HepG2 (cell line): ENCODE results near the gene CTBP1. TPM values are rescaled to one million over a fixed set of nuclear protein-coding genes. Genes with fewer than 3 reads are reported as not detected.

Source experiments
- ATAC-seq: fragments of 200-7000 bp; cut with Tn5 transposase; 3 replicates; pipeline ENCODE4 v1.9.1; 2020; ENCODE audit warnings: mild to moderate bottlenecking, moderate library complexity
- BruUV-seq: library from RNA; stranded (reverse); fragments of 400-500 nt; replicated peaks from 2 replicates; lab custom pipeline; 2021; lab: Mats Ljungman, UMichigan
- CTCF ChIA-PET: fragments of 300-600 bp; formaldehyde crosslinking; extraction: SDS; loops from one replicate; lab custom pipeline; 2021; ENCODE audit warnings: low total read pairs, inconsistent platforms, low intra/inter-chr PET ratio; lab: Yijun Ruan, JAX
- POLR2A ChIA-PET: fragments of 350-600 bp; sonication (Branson Sonifier 250); formaldehyde crosslinking; loops from one replicate; lab custom pipeline; 2020; ENCODE audit warnings: antibody characterized with exemption, inconsistent platforms; lab: Yijun Ruan, JAX
- DNase-seq: peaks from one replicate; pipeline ENCODE4 v3.0.0-alpha.2; 2015; ENCODE audit warnings: low spot score
- FAIRE-seq: peaks from 3 replicates; lab custom pipeline; 2011; peaks lifted over from hg19 to GRCh38; lab: Jason Lieb, UNC
- H2AFZ ChIP-seq: one replicate; pipeline ENCODE4 v1.6.1; 2011; ENCODE audit warnings: low read length, inconsistent platforms
- H3K27ac ChIP-seq: fragments of 300-600 bp; 3 replicates; pipeline ENCODE4 v1.8.0; 2011; ENCODE audit warnings: mixed run types, mild to moderate bottlenecking, mixed read lengths, low read length, inconsistent platforms; ENCODE audit not compliant: insufficient read depth; ENCODE audit errors: extremely low read length
- H3K27me3 ChIP-seq, 2 experiments: fragments of 200-600 bp in 1 of 2; 2 replicates in 1 of 2; 3 replicates in 1 of 2; pipeline versions ENCODE4 v1.6.0 to v1.8.0; 2011; ENCODE audit warnings: low read length in 2 of 2, mild to moderate bottlenecking in 2 of 2, moderate library complexity in 2 of 2, inconsistent platforms in 1 of 2; ENCODE audit not compliant: insufficient read depth in 2 of 2, control insufficient read depth in 1 of 2
- H3K36me3 ChIP-seq, 2 experiments: fragments of 200-600 bp in 1 of 2; replicated peaks in 1 of 2; 2 replicates in 1 of 2; 3 replicates in 1 of 2; pipeline versions ENCODE4 v1.5.1 to v1.8.0; 2011; ENCODE audit warnings: low read length in 2 of 2, inconsistent platforms in 1 of 2; ENCODE audit not compliant: insufficient read depth in 2 of 2, control insufficient read depth in 1 of 2
- H3K4me1 ChIP-seq: 2 replicates; pipeline ENCODE4 v1.5.1; 2012; ENCODE audit warnings: low read length, inconsistent platforms; ENCODE audit not compliant: insufficient read depth
- H3K4me2 ChIP-seq: 2 replicates; pipeline ENCODE4 v1.6.0; 2011; ENCODE audit warnings: low read depth, low read length, inconsistent platforms
- H3K4me3 ChIP-seq, 3 experiments: fragments of 200-600 bp in 1 of 3; sonication (generic), shearing (Covaris generic) in 1 of 3; replicated peaks in 1 of 3; 2 replicates each; pipeline ENCODE4 v1.5.1; 2011 to 2016; ENCODE audit warnings: low read length in 3 of 3, inconsistent platforms in 2 of 3, low read depth in 2 of 3, mild to moderate bottlenecking in 2 of 3, control low read depth in 1 of 3, mixed read lengths in 1 of 3; ENCODE audit not compliant: insufficient read depth in 1 of 3
- H3K79me2 ChIP-seq: one replicate; pipeline ENCODE4 v1.6.1; 2011; ENCODE audit warnings: low read length, inconsistent platforms; ENCODE audit not compliant: insufficient read depth
- H3K9ac ChIP-seq: 2 replicates; pipeline ENCODE4 v1.6.0; 2011; ENCODE audit warnings: mild to moderate bottlenecking, low read depth, low read length, inconsistent platforms; ENCODE audit not compliant: insufficient read depth
- H3K9me3 ChIP-seq: 2 replicates; pipeline ENCODE4 v1.5.1; 2012; ENCODE audit warnings: mild to moderate bottlenecking, low read length
- H4K20me1 ChIP-seq: 2 replicates; pipeline ENCODE4 v1.6.0; 2011; ENCODE audit warnings: inconsistent platforms, mild to moderate bottlenecking, low read length, moderate library complexity; ENCODE audit not compliant: insufficient read depth
- HNF4G ChIP-seq, 2 experiments: sonication (generic) in 1 of 2; formaldehyde crosslinking in 1 of 2; IDR thresholded peaks; 2 replicates each; pipeline versions ENCODE4 v1.4.0 to v1.6.1; 2011 to 2020; ENCODE audit warnings: borderline replicate concordance in 2 of 2, low read depth in 2 of 2, mild to moderate bottlenecking in 2 of 2, low read length in 1 of 2, missing genetic modification reagents in 1 of 2, moderate library complexity in 1 of 2
- HNRNPL ChIP-seq: fragments of 200-400 bp; formaldehyde crosslinking; IDR thresholded peaks from 2 replicates; pipeline ENCODE4 v1.6.1; 2017; ENCODE audit warnings: mild to moderate bottlenecking, low read depth, low read length
- MTF1 ChIP-seq: sonication (generic); formaldehyde crosslinking; IDR thresholded peaks from 2 replicates; pipeline ENCODE4 v1.5.0; 2020; ENCODE audit warnings: missing genetic modification reagents
- NAIF1 ChIP-seq: sonication (generic); formaldehyde crosslinking; IDR thresholded peaks from 2 replicates; pipeline ENCODE4 v1.5.0; 2020; ENCODE audit warnings: mild to moderate bottlenecking, missing genetic modification reagents, borderline replicate concordance
- RBAK ChIP-seq: sonication (generic); formaldehyde crosslinking; IDR thresholded peaks from 2 replicates; pipeline ENCODE4 v1.5.1; 2020; ENCODE audit warnings: mild to moderate bottlenecking, missing genetic modification reagents
- TCF7 ChIP-seq: sonication (generic); IDR thresholded peaks from 2 replicates; pipeline ENCODE4 v1.6.1; 2016; ENCODE audit warnings: antibody characterized with exemption, low read depth
- ZSCAN21 ChIP-seq: sonication (generic); formaldehyde crosslinking; IDR thresholded peaks from 2 replicates; pipeline ENCODE4 v1.8.0; 2022; ENCODE audit warnings: mild to moderate bottlenecking, missing genetic modification reagents, moderate library complexity, borderline replicate concordance
- WGBS: methylation state at CpG from one replicate; pipeline ENCODE4 v1.1.6; 2017; ENCODE audit warnings: low lambda C conversion rate; 5-methylcytosine and 5-hydroxymethylcytosine counted together
- in situ Hi-C: cut with HindIII; loops from 2 replicates; pipeline ENCODE4 v1.10.0; 2017; ENCODE audit warnings: low pct_unique_long_range_greater_than_20kb; ENCODE audit not compliant: extremely low pct_ligation_motif_present
- intact Hi-C: fragments of 100-400 bp; cut with micrococcal nuclease; formaldehyde crosslinking; loops from one replicate; pipeline ENCODE4 v1.10.0; 2022; ENCODE audit not compliant: unreplicated experiment
- polyA plus RNA-seq, 8 experiments: library from polyadenylated mRNA; depleted of rRNA in 3 of 8; stranded (reverse) in 7 of 8; unstranded in 1 of 8; fragments of >200 nt; fragmentation: Illumina TruSeq in 4 of 8; extraction: Trizol in 4 of 8; gene quantifications; 2 replicates each; pipeline versions ENCODE4 v1.2.1 to v1.2.3, GENCODE V29; 2011 to 2016; ENCODE audit warnings: low read depth in 4 of 8, missing spikeins in 1 of 8, mixed read lengths in 1 of 8; ENCODE audit not compliant: insufficient read depth in 1 of 8
- total RNA-seq, 5 experiments: library from RNA; depleted of rRNA; stranded (reverse); fragments of >200 nt; fragmentation: Illumina TruSeq; extraction: Trizol; gene quantifications; 2 replicates each; pipeline ENCODE4 v1.2.3, GENCODE V29; 2016; ENCODE audit warnings: low read depth in 1 of 5
- TF ChIP-seq, protein P1 (sequence below): sonication (generic); formaldehyde crosslinking; IDR thresholded peaks from 2 replicates; pipeline ENCODE4 v1.4.0; 2020; ENCODE audit warnings: mild to moderate bottlenecking, missing genetic modification reagents
- TF ChIP-seq, protein P2 (sequence below): sonication (generic); formaldehyde crosslinking; IDR thresholded peaks from 2 replicates; pipeline ENCODE4 v1.4.0; 2020; ENCODE audit warnings: missing genetic modification reagents, borderline replicate concordance

CTBP1 gene
- total and polyA plus RNA-seq, 2 of the 13 experiments (the other 11 are each of a cell fraction or from before 2014, with no cell fraction given) = 78.5 to 112 TPM

DNA sequence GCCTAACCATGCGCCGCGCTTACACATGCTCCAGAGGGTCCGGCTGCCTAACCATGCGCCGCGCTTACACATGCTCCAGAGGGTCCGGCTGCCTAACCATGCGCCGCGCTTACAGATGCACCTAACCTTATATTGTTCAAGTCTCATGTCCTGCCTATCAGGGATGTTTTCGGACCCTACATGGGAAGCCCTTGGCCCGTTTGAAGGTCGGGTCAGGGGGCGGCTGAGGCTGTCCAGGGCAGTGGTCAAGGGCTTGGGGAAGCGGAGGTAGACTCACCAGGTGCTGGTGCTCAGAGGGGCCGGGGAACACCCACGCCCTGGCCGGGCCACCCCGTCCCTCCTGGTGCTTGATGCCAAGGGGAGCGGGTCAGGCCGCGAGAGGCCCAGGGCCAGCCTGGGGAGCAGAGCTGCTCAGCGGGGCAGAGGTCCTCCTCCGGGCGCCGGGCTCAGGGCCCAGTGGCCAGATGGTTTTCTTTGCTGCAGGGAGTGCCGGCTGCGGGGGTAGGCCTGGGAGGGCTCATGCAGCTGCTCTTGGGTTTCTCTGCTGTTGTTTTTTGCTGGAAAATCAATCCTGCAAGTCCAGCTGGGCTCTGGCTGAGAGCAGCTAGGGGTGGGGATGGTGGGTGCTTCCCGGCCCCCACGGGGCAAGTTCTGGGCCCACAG, 41.2 kb downstream of the CTBP1 start:
- TF ChIP-seq HNRNPL (0 out of 2 replicates have a peak, but pooled peaks have one; percentile 29), ZSCAN21 (CRISPR knock-in tag) (0 out of 2 replicates have a peak, but pooled peaks have one; percentile 16), TCF7 (no peak)
- TF ChIP-seq, protein P1, sequence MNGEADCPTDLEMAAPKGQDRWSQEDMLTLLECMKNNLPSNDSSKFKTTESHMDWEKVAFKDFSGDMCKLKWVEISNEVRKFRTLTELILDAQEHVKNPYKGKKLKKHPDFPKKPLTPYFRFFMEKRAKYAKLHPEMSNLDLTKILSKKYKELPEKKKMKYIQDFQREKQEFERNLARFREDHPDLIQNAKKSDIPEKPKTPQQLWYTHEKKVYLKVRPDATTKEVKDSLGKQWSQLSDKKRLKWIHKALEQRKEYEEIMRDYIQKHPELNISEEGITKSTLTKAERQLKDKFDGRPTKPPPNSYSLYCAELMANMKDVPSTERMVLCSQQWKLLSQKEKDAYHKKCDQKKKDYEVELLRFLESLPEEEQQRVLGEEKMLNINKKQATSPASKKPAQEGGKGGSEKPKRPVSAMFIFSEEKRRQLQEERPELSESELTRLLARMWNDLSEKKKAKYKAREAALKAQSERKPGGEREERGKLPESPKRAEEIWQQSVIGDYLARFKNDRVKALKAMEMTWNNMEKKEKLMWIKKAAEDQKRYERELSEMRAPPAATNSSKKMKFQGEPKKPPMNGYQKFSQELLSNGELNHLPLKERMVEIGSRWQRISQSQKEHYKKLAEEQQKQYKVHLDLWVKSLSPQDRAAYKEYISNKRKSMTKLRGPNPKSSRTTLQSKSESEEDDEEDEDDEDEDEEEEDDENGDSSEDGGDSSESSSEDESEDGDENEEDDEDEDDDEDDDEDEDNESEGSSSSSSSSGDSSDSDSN = 0 out of 2 replicates have a peak, but pooled peaks have one; percentile 2
- peak; percentile 10 for ATAC-seq

DNA sequence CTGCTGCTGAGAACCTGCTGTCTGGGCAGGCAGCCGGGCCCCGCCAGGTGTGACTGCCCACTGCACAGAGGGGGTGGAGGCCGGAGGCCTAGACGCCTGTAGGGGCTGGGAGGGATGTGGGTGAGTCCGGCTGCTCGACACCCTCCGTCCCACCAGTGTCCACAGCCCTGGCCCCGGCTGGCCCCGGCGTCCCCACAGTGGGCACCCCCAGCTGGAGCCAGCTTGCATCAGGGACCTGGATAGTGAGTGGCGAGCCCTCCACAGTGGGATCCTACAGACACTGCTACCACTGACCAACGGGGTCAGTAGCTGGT, 41.8 kb downstream of the CTBP1 start:
- H2AFZ ChIP-seq = no peak overlapping the region
- no peaks in the 10 kb centered on the region for H3K27me3 ChIP-seq
- FAIRE-seq = no peak
- H3K27ac ChIP-seq = no peak overlapping the region
- peaks cover 45% of the 10 kb centered on the region for H3K4me1 ChIP-seq
- ChIA-PET POLR2A (no interaction called here), CTCF (no interaction called here)
- no TSS peak for BruUV-seq
- TF ChIP-seq HNF4G (IDR thresholded peaks at IDR 0.05; ENCODE audit: borderline replicate concordance, low read depth, low read length) = no peak
- TF ChIP-seq HNF4G (CRISPR knock-in tag; IDR thresholded peaks at IDR 0.05; ENCODE audit: borderline replicate concordance, low read depth) = no peak
- no peak for TF ChIP-seq MTF1 (CRISPR knock-in tag)
- TF ChIP-seq, protein P2, sequence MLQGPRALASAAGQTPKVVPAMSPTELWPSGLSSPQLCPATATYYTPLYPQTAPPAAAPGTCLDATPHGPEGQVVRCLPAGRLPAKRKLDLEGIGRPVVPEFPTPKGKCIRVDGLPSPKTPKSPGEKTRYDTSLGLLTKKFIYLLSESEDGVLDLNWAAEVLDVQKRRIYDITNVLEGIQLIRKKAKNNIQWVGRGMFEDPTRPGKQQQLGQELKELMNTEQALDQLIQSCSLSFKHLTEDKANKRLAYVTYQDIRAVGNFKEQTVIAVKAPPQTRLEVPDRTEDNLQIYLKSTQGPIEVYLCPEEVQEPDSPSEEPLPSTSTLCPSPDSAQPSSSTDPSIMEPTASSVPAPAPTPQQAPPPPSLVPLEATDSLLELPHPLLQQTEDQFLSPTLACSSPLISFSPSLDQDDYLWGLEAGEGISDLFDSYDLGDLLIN (CRISPR knock-in tag) = no peak
- TF ChIP-seq NAIF1 = no peak
- TF ChIP-seq RBAK = no peak
- in situ Hi-C loops (loop anchor here (5.0 kb wide), 1 partner anchor 35 kb away; the partner anchor contains the start of gene SPON2), intact Hi-C loops (no loop called here)
- DNase-seq = no peak
- peaks cover 2% of the 10 kb centered on the region for H3K79me2 ChIP-seq
- no peak overlapping the region for H3K4me3 ChIP-seq
- 80% methylated on average over 8 of the region's 12 CpGs for WGBS
- no peaks in the 10 kb centered on the region; a peak in 1 of 5 replicates for H3K36me3 ChIP-seq
- H4K20me1 ChIP-seq = no peaks in the 10 kb centered on the region
- no peak overlapping the region for H3K4me2 ChIP-seq
- ATAC-seq = no peak
- H3K9me3 ChIP-seq = no peaks in the 10 kb centered on the region
- H3K9ac ChIP-seq = no peak overlapping the region

More for the DNA sequence above, 41.2 kb downstream of the CTBP1 start:
- DNase-seq = no peak
- in situ Hi-C loops = loop anchor here (5.0 kb wide), 1 partner anchor 35 kb away; the partner anchor contains the start of gene SPON2
- Histone ChIP-seq H3K4me2 (no peak overlapping the region), H2AFZ (no peak overlapping the region), H3K4me3 (no peak overlapping the region), H3K9ac (no peak overlapping the region), H3K27ac (no peak overlapping the region), H3K4me1 (peaks cover 45% of the 10 kb centered on the region), H3K27me3 (no peaks in the 10 kb centered on the region), H4K20me1 (no peaks in the 10 kb centered on the region), H3K9me3 (no peaks in the 10 kb centered on the region), H3K36me3 (peaks cover 0 to 5% of the 10 kb centered on the region in 2 experiments; a peak in 1 of 5 replicates), H3K79me2 (peaks cover 2% of the 10 kb centered on the region)
- intact Hi-C loops = no loop called here
- no peak for FAIRE-seq
- ChIA-PET CTCF (no interaction called here), POLR2A (no interaction called here)
- no TSS peak for BruUV-seq
- 82% methylated on average over 17 of the region's 31 CpGs for WGBS
